Ishikawa (cell line): ENCODE data around the gene TAF11L6.
"Not testable (repeated sequence)": the region's sequence is repeated elsewhere in the genome, so short reads cannot be mapped to it uniquely, and the experiment has no call there.

Experiments
- CEBPB ChIP-seq: IDR thresholded peaks from 2 replicates; pipeline ENCODE4 v1.6.1; 2012
- CREB1 ChIP-seq: IDR thresholded peaks from 2 replicates; pipeline ENCODE4 v1.6.1; 2012; ENCODE audit warnings: low read depth
- EGR1 ChIP-seq: IDR thresholded peaks from 2 replicates; pipeline ENCODE4 v1.6.1; 2012
- EP300 ChIP-seq: IDR thresholded peaks from 2 replicates; pipeline ENCODE4 v1.6.1; 2012; ENCODE audit warnings: borderline replicate concordance
- FOXM1 ChIP-seq: IDR thresholded peaks from 2 replicates; pipeline ENCODE4 v1.6.1; 2012; ENCODE audit warnings: low read depth, borderline replicate concordance
- MAX ChIP-seq: IDR thresholded peaks from 2 replicates; pipeline ENCODE4 v1.6.1; 2012
- RAD21 ChIP-seq: IDR thresholded peaks from 2 replicates; pipeline ENCODE4 v1.6.1; 2012; ENCODE audit warnings: low read depth
- REST ChIP-seq: IDR thresholded peaks from 2 replicates; pipeline ENCODE4 v1.6.1; 2012; ENCODE audit warnings: low read depth, mild to moderate bottlenecking
- TAF1 ChIP-seq: IDR thresholded peaks from 2 replicates; pipeline ENCODE4 v1.6.1; 2012; ENCODE audit warnings: low read depth, mild to moderate bottlenecking
- TCF12 ChIP-seq: IDR thresholded peaks from 2 replicates; pipeline ENCODE4 v1.6.1; 2012; ENCODE audit warnings: low read depth
- TEAD4 ChIP-seq: IDR thresholded peaks from 2 replicates; pipeline ENCODE4 v1.6.1; 2012
- USF1 ChIP-seq: IDR thresholded peaks from 2 replicates; pipeline ENCODE4 v1.6.1; 2012
- YY1 ChIP-seq: IDR thresholded peaks from 2 replicates; pipeline ENCODE4 v1.6.1; 2012; ENCODE audit warnings: low read depth
- ZBTB7A ChIP-seq: IDR thresholded peaks from 2 replicates; pipeline ENCODE4 v1.6.1; 2012; ENCODE audit warnings: low read depth

GRCh38 chr5:17524935-17525334, 3.5 kb upstream of the TAF11L6 start, which contains the start of gene TAF11L5:
- not testable (repeated sequence) for TF ChIP-seq EGR1, EP300, REST, RAD21, MAX, TCF12, FOXM1, YY1, ZBTB7A, TEAD4, TAF1, USF1, CREB1, CEBPB
